HG02885 (cell line): ENCODE data around the gene SLITRK1.

Experiments
- ATAC-seq: cut with Tn5 transposase; IDR thresholded peaks from one replicate; pipeline ENCODE4 v1.9.1; 2021; ENCODE audit warnings: mild to moderate bottlenecking; ENCODE audit not compliant: unreplicated experiment, poor library complexity

The SLITRK1 gene

DNA sequence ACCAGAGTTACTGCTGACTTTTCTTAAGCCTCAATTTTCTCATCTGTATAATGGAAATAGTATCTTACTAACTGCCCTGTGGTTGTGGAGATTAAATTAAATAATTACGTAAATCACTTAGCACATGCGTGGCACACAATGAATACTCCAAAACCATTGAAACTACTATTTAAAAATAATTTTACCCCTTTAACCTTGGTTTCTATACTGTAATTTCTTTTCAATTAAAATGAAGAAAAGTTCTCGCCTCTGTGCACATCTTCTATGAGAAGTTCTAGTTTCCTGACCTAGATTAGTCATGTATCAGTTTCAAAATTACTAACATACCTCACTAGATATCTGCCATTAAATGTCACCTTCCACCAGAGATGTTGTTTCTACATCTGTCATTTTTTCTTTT, 5.7 kb downstream of the SLITRK1 start:
- ATAC-seq, result peak; percentile 93

DNA sequence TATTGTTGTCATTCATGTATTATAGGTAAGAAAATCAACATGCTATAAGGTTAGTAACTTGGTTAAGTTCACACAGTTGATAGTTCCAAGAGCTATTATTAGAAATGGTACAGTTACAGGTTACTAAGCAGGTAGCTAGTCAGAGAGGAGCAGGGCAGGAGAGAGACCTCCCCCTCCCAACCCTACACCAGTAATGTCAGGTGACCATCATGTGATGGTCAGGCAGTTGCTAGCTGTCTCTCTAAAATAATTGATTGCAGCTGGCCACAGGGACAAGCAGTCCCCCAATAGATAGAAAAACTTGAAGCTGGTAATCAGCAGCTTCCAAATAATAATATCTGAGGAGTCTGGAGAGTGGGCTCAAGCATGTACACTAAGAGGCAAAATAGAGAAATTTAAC, 14.6 kb downstream of the SLITRK1 start:
- no peak for ATAC-seq

DNA sequence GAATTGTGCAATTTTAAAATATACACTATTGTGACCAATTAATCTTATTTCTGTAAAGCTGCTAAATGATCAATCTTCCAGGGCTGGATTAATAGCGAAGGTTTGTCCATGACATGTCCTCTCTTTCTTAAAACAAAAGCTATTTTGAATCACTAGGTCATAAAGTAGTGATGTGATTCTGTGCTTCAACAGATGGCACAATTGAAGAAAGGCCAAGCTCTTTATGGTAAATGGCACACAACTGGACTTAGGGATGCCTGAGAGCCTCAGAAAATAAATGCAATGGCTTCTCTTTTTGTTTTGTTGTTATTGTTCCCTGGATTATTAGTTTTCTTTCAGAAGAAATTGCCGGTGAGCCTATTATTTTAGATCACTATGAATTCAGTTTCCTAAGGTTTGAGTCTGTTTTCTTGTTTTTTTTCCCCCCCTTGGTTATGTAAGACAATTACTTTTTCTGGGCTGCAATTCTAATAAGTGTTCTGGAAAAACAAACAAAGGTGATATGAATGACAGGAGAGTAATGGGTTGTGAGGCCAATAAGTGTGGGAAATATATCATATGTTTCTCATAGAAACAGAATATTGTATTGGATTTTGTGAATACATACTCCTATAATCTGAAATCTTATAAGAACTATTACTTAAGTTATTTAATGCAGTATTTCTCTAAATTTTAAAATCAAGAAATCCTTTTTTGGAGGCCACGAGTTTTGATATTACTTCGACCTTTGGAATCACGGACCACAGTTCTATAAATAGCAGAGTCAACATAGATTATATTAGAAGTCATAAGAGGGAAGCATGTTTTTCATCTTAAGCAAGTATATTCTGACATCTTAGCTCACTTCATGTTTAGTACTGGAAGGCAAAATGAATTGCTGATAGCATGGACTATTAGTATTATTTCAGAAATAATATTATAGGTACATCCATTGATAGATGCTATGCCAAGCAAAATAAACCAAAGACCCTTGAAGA, 16.8 kb downstream of the SLITRK1 start:
- no peak for ATAC-seq

DNA sequence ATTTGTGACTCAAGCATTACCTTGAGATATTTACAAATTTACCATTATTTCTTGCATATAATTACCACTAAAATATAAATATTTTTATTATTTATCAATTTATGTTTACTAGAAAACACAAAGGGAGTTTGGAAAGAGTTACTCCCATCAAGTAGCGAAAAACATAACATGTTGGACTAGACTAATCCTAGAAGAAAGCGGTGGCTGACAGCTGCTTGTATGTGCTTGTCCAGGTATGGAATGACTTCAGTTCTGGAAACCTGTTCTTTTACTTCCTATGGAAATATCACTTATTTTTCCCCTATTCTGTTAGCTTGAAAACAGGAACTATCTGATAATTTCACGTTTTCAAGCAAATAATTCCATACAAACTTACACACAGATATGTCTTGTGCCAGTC, 28.5 kb downstream of the SLITRK1 start:
- ATAC-seq, result no peak

DNA sequence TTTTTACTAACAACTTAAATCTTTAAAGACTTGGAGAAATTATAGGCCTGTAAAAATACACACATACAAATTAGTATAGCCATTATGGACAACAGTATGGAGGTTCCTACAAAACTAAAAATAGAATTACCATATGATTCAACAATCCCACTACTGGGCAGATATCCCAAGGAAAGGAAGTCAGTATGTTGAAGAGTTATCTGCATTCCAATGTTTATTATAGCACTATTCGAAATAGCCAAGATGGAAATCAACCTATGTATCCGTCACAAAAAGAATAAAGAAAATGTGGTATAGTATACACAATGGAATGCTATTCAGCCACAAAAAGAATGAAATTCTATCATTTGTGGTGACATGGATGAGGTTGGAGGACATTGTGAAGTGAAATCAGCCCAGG, 37.2 kb downstream of the SLITRK1 start:
- no peak for ATAC-seq

DNA sequence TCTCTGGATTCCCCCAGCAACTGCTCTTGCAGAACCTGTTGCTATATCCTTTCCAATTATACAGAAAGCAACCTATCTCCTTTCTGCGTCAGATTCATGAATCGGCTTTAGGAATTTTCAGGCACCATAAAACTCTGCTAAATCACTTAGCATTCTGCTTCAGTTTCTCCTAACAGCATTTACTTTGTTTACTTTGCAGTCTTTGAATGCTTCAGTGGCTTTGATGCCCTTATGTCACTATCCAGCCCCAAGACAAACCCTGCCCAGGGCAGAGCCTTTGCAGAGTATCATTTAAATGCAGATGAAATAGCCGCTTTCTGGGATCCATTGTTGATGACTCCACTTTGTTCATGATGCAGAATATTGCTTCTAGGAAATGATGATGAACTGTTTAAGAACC, 43.1 kb downstream of the SLITRK1 start:
- ATAC-seq, result no peak

DNA sequence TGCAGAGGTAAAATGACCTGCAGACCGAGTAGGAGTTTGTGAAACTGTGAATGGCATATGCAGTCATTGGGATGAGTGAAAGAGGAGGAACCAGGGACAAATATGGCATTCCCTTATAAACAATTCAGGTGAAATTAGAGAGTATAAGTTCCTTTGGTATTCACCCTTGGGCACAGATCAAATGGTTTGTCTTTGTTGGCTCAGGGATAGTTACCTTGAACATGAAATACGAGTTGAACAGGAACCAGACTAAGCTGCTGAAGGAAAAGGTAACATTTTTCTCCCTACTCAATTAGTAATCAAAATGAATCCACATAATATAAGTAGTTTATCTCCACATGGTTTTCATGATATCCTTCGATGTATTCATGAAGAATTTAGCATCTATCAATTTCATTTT, 50.5 kb downstream of the SLITRK1 start:
- ATAC-seq, result no peak

DNA sequence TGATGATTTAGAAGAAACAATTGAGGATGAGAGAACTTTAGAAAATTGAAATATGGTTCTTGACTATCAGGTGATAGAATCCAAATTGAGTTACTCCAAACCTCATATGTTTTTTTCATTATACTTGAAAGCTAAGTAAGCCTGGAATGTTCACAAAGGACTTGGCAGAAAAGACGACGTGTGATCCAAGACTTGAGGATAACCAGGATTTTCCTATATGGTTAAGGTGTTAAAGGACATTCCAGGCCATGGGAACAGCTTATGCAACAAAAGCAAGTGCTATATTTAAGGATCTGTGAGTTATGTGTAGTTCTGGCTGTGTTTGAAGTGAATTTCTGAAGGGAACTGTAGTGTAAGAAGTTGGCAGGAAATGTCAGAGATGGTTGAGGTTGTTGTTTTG, 52.5 kb downstream of the SLITRK1 start:
- no peak for ATAC-seq

DNA sequence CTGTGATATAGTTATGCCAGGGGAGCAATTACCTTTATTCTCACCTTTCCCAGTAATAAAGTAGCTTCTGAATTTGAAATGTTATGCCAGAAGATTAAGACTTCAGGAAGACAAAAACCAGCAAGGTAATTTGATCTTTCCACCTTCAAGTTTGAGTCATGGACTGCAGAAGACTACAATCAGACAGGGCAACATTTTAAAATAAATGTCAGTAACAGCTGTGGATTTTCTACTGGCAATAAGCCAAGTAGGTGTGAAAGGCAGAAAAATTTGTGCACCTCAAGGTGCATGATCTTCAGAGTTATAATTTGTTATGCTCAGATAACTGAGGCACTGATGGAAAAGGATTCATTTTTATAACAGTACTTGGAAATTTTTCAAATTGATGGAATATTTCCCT, 54.9 kb downstream of the SLITRK1 start:
- ATAC-seq, result no peak
